Globus pallidus (tissue), 1 donor: Measurements from ENCODE around the gene ZSCAN22.
A peak's percentile ranks its signal among the peaks of the same experiment; 100 is the strongest.
"Not testable (repeated sequence)": the region's sequence is repeated elsewhere in the genome, so short reads cannot be mapped to it uniquely, and the experiment has no call there.

Experiments used
- DNase-seq: peaks from one replicate; pipeline ENCODE4 v3.0.0-alpha.2; 2015; ENCODE audit warnings: low spot score

The ZSCAN22 gene

DNA sequence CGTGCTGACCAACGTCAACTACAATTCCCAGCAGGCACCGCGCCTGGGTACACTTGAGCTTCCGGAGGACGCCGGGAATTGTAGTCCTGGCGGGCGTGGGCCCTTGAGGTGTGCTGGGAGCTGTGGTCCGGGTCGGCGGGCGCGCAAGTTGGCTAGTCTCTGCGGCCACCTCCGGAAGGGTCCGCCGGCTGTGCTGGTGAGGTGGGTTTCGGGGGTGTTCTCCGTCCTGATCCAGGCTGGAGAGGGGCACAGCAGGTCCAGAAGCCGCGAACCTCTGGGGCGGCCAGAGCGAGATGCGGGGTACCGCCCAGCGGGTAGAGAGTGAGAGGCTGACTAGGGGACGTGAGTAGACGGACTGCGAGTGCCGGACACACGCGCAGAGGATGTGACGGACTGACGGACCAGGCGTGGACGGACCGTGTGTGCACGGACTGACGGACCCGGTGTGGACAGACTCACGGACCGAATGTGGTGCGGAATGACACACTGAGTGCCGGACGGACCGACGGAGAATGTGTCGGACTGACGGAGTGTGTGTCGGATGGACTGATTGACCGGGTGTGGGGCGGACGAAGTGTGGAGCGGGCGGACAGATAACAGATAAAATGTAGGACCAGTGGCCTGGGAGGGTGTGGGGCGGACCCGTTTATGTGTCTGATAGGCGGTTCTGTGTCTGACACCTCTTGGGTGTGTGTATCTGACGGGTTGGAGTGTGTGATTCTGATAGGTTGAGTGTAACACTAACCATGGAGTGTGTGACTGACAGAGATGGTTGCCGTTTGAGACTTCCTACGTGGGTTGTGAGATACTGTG lies at the start of gene ZSCAN22:
TSS of gene ZSCAN22 (plus strand) at position 81 of the 813 bp plus-strand sequence. CDS start 7,809 bp downstream, outside the sequence.
- peak; percentile 97 for DNase-seq

DNA sequence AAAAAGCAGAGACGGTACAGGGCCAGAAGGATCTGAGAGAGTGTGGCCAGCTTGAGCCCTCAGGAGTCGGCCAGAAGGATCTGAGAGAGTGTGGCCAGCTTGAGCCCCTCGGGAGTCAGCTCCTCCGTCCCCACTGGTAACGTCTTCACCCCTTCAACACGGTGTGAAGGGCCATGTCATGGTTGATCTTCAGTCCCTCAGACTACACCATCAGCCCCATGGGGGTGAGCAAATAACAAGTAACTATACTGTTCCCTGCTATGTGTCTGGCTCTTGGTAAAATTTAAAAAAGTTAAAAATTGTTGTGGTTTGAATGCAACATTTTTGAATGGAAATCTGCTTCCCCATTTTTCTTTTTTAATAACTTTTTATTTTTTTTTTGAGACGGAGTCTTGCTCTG lies 49.6 kb upstream of the ZSCAN22 start:
- no peak for DNase-seq

- peak; percentile 9 for DNase-seq
Observed at GRCh38 chr19:58277748-58278540, 48.9 kb upstream of the ZSCAN22 start.

DNA sequence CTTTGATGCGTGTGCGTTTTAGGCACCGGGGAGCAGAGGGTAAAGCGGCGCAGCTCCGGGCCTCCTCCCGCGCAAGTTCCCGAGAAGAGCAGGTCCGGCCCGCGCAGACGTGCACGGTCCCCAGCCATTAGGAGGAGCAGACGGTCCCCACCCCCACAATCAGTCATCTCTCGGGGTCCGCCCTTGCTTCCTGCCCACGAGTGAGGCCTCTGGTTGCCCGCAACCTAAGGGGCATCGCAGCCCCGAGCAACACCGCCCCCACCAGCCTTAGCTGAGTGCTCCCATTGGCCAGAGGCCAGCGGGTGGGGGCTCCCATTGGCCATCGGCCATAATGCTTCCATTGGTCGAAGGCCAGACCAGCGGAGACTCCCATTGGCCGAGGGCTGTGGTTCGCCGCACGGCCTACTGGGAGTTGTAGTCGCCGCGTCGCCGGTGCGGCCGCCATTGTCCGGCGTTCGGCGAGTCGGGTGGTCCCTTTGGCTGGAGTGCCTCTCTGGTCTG lies 48.2 kb upstream of the ZSCAN22 start, which contains the start of gene ZNF8:
TSS of gene ZNF8 (plus strand) at position 415 of the 501 bp plus-strand sequence. CDS start 127 bp downstream, outside the sequence.
- peak; percentile 93 for DNase-seq

- peak; percentile 49 for DNase-seq
Observed at GRCh38 chr19:58279042-58279924, 47.5 kb upstream of the ZSCAN22 start.

DNA sequence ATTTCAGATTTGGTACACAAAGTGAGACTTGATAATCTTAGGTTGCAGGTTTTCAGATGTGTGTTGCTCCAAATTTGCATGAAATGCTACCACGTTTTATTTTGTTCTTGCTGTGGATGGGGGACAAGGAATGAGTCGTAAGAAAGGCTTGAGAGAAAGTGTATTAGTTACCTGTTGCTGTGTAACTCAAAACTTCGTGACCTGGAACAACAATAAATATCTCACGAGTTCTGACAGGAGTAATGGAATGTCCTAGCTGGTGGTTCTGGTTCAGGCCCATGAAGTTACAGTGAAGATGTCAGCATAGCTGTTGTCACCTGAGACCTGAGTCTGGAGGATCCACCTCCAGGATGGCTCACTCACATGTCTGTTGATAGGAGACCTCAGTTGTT lies 46.9 kb upstream of the ZSCAN22 start:
- DNase-seq: no peak

DNA sequence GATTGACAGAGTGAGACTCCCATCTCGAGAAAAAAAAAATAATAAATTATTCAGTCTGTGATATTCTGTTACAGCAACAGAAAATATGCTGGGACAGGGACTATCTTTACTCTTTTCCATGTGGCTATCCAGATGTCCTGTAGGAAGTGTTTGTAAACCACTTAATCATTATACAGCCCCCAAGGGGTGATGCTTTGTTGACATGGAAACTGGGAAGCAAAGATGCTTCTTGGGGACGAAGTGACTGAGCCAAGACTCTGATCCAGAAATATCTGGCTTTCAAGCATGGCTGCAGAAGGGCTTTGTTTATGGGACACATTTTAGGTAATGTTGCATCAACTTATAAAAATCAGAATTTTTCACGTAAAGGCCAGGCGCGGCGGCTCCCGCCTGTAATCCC lies 42.6 kb upstream of the ZSCAN22 start:
- DNase-seq: no peak

DNA sequence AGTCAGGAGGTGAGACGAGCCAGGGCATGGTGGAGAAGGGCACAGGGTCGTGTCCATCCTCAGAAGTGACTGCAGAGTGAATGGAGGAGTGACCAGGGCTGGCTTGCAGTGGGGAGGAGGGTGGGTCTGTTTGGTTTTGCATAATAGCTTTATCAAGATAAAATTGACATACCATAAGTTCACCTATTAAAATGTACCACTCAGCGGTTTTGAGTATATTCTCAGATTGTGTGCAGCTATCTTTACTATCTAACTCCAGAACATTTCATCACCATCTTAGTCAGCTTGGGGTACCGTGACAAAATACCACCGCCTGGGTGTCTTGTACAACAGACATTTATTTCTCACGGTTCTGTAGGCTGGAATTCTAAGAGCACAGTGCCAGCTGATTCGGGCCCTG lies 34.9 kb upstream of the ZSCAN22 start:
- DNase-seq: no peak

GRCh38 chr19:58294743-58295374 lies 31.9 kb upstream of the ZSCAN22 start:
- DNase-seq: no peak

DNA sequence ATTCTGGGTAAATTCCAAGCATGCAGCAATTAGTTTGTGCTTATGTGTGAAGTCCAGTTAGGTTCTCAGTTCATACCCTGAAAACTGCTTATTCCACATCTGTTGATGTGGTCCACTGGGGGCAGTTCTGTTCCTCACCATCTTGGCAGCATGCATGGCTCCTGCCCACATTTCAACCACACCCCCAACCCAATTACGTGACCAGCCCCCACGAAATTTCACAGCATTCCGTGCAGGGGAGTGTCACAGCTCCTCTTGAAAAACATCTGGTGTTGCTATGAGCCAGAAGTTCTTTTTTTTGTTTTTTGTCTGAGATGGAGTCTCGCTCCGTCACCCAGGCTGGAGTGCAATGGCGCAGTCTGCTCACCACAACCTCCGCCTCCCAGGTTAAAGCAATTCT lies 30.7 kb upstream of the ZSCAN22 start:
- no peak for DNase-seq

DNA sequence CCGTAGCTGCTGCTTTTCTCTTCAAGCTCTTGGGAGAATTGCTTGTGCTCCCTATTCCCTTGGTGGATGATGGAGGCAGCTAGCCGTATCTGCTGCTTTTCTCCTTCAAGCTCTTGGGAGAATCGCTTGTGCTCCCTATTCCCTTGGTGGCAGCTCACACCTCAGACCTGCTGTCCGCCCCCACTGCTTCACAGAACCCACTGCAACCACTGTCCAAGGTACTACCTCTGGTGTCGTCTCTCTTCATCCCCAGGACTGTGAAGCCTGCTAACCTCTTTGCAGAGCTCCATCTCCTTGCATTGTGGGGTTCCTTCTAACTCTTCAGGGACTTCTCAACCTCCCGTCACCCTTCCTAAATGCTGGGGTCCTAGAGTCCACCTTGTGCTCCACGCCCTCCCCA lies 26.2 kb upstream of the ZSCAN22 start:
- DNase-seq: no peak

DNA sequence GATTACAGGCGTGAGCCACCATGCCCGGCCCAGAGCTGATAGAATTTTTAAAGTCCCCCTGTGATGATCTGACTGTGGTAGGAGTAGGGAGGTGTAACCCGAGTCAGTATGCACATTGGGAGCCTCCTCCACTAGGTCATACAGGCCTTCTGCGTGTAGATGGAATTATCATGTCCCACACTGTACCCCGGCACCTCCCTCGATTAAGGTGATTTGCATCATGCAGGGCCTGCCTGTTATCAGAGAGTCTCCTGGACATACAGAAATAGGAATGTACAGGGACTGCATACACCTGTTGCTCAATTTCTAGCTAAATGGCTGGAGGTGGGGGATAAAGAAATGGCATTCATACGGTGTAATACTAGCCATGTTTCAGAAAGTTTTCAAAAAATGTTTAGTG lies 22.5 kb upstream of the ZSCAN22 start:
- no peak for DNase-seq

DNA sequence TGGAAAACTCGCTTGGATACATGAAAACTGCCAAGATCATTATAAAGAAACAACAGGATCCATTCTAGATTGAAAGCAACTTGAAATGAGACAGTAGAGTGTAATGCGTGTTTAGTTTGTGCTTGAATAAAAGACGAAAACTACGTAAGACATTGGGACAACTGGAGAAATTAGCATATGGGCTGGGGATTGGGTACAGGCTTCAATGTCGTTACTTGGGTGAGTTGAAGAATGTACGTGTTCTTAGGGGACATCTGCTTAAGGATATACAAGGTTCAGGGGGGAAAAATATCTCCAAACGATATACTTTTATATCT lies 22.1 kb upstream of the ZSCAN22 start:
- DNase-seq: no peak

DNA sequence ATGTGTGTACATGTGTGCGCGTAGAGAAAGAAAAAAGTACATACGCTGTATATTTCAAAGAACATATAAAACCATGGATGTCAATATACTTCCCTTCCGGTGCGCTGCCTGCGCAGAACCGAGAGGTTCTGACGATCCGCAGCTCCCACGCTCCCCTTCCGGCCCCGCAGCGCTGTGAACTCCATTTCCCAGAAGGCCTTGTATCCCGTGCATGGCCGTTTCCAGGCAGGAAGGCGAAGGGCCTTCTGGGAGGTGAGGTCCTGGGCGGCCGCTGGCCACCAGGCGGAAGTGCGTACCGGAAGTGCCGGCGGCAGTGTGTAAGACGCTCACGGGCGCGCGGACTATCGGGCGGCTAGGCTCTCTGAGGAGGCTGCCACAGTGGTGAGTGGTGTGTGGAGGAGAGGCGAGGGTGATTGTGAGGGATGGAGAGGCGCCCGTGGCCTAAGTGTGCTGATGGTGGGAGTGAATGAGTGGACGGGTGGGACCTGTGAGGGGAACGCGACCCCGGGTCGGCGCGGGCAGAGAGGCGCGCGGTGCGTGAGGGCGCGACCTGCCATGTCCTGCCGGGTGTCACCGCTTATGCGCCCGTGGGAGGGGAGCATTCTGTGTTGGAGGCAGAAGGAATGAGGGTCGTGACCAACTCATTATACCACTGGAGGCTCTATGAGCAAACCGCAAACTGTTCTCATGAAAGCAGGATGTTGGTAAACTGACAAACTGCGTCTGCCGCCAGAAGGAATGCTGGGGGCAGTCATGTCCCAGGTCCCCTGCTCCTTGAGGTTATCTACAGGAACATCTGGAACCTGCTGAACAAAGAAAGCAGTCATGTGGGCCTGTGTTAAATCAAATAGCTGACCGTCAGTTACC lies 21.5 kb upstream of the ZSCAN22 start, which contains the start of gene ERVK3-1:
TSS of gene ERVK3-1 (plus strand) at position 313 of the 867 bp plus-strand sequence. CDS start 6,792 bp downstream, outside the sequence.
- peak; percentile 97 for DNase-seq

DNA sequence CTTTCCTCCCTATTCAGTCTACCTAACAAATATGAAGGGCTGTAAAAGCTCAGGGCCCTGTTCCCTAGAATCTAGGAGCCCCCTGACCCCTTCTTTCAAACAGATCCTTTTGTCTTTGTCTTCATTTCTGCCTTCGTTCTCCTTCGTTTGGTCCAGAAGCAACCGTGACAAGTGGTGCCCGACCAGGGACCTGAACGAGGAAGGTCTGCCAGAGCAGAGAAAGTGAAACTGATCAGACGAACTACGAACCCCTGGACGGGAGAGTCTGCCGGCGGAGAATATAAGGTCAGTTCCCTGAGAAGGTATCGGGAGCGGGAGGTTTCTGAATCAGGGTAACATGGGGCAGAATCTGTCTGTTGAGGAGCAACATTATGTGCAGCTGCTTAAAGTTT lies 20.9 kb upstream of the ZSCAN22 start:
- no peak for DNase-seq

GRCh38 chr19:58307736-58308135 lies 19.1 kb upstream of the ZSCAN22 start:
- no peak for DNase-seq

DNA sequence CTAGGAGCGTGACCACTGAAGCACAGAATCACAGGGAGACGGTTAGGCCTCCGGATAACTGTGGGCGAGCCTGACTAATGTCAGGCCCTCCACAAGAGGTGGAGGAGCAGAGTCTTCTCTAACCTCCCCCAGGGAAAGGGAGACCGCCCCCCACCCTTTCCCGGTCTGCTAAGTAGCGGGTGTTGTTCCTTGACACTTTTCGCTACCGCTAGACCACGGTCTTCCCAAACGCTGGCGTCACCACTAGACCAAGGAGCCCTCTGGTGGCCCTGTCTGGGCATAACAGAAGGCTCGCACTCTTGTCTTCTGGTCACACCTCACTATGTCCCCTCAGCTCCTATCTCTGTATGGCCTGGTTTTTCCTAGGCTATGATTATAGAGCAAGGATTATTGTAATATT lies 16.1 kb upstream of the ZSCAN22 start:
- not testable (repeated sequence) for DNase-seq

DNA sequence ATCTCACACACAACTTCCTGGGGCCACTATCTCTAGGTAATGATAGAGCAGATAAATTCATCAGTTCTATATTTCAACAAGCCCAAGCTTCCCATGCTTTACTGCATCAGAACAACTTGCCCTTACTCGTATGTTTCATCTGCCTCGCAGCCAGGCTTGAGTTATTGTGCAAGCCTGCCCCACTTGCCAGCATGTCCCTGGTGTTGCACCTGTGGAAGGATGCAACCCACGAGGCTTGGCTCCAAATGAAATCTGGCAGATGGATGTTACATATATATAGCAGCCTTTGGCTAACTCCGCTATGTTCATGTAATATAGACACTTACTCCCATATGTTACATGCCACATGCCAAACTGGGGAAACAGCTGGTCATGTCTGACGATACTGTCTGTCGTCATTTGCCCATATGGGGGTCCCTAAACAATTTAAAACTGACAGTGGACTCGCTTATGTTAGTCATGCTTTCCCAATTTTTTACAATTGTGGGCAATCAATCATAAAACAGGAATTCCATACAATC lies 15.4 kb upstream of the ZSCAN22 start:
- DNase-seq: no peak

- DNase-seq: no peak
Observed at GRCh38 chr19:58315580-58315979, 11.2 kb upstream of the ZSCAN22 start.

DNA sequence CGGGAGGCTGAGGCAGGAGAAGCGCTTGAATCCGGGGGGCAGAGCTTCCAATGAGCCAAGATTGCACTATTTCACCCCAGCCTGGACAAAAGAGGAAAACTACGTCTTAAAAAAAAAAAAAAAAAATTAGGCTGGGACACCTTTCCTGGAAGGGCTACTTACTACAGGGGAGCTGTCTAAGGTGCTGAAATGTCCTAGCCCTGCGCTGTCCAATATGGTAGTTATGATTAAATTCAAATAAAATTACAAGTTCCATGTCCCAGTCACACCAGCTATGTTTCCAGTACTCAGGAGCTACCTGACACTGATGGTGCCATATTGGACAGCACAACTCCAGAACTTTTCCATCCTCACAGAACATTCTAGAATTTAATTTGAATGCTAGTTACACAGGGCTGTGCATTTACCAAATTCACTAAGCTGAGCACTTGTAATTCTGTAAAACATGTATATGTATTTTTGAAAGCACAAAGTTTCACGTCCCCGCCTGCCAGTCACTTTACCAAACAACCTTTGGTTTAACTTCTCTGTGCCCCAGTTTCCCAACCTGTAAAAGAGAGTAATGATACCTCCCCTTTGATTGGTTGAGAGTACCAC lies 9.2 kb upstream of the ZSCAN22 start:
- no peak for DNase-seq
